ENCODE data around the gene OSBPL10.

OSBPL10 gene

GRCh38 chr3:31743331-31744089 is 237.6 kb downstream of the OSBPL10 start:
- no peak for DNase-seq (ENCODE audit: low read depth)

GRCh38 chr3:31740397-31740796 is 240.7 kb downstream of the OSBPL10 start:
- no peak for DNase-seq (ENCODE audit: low read depth)

- DNase-seq (ENCODE audit: low read depth) = no peak
Measured at GRCh38 chr3:31738412-31738811, 242.7 kb downstream of the OSBPL10 start.

- DNase-seq (ENCODE audit: low read depth) = no peak
Measured at GRCh38 chr3:31735667-31736066, 245.4 kb downstream of the OSBPL10 start.

DNA sequence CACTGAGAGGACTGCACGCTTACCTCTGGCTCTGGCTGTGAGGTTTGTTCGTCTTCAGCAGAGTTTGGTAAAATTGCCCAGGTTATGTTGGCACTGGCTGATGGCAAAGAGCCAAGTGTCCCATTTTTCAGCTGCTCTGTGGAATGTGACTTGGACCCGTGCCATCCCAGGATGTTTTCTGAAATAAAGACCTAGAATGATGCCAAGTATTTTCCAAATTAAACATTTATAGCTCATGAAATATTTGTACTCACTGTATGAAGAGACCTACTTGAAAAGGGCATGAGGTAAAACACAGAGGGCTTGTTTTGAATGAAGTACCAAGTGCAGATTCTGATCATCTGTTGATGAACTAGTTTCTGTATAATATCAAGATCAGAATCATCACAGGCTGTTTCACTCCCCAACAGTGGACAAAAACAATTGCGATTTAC is 247.8 kb downstream of the OSBPL10 start:
- DNase-seq (ENCODE audit: low read depth) = no peak

GRCh38 chr3:31732548-31732947 is 248.5 kb downstream of the OSBPL10 start:
- no peak for DNase-seq (ENCODE audit: low read depth)

DNA sequence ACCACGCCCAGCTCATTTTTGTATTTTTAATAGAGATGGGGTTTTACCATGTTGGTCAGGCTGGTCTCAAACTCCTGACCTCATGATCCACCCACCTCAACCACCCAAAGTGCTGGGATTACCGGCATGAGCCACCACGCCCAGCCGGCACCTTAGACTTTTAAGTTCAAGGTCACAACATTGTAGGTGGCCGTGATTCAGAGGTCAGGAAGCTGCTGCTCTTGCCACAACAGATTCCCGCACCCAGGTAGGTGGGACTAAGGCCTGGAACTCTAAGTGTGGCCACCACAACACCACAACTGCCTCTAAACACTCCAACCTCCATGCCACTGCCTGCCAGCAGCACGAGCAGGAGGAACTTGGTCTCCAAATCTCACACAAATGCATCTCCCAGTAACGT is 251.5 kb downstream of the OSBPL10 start:
- no peak for DNase-seq (ENCODE audit: low read depth)

DNA sequence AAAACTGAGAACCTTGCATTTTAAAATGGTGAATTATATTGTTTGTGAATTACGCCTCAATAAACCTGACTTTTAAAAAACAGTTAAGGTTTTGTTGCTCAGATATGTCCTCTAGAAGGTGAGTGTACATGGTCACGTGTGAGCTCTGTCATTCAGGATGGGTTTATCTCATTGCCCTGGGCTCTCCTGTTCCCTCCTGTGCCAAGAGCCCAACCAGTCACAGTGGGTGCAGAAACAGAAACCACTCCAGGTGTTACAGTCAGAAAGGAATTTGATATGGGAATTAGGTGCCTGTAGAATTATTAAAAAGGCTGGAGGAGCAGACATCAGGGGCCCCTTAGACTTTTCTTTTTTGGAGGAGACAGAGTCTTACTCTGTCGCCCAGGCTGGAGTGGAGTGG is 252.0 kb downstream of the OSBPL10 start:
- DNase-seq (ENCODE audit: low read depth) = no peak

GRCh38 chr3:31728403-31728802 is 252.7 kb downstream of the OSBPL10 start:
- no peak for DNase-seq (ENCODE audit: low read depth)

DNA sequence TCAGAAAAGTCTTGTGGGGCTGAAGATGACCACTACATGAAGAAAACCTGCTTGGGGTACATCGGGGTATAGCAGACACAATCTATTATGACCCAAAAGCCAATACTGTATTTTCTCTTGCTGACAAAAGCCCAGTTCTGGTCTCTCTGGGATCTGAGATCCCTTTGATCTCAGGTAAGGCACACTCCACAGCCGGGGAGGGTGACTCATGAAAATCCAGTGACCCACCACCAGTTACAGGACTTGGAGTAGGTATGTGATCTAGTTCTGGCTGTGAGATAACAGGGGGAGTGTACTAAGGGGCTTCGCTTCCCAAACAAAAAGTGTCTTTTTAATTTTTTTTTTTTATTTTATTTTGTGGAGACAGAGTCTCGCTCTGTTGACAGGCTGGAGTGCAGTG is 255.1 kb downstream of the OSBPL10 start:
- DNase-seq (ENCODE audit: low read depth) = no peak

DNA sequence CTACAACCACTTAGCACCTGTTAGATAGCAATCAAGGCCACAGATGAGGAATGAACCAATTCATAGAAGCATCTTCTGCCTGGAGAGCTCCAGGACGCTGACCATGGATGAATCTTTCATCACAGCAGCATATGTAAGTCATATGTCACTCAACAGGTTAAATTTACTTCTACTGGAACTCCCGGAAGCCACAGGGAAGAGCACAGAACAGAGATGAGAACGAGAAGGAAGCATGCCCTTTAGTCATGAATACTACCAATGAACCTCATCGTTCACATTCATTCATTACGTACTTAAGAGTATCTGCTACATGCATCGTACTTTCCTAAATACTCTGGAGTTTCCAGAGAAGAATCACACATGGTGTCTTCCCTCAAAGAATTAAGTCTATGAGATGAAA is 255.5 kb downstream of the OSBPL10 start:
- no peak for DNase-seq (ENCODE audit: low read depth)

GRCh38 chr3:31724651-31725050 is 256.4 kb downstream of the OSBPL10 start:
- DNase-seq (ENCODE audit: low read depth) = no peak

DNA sequence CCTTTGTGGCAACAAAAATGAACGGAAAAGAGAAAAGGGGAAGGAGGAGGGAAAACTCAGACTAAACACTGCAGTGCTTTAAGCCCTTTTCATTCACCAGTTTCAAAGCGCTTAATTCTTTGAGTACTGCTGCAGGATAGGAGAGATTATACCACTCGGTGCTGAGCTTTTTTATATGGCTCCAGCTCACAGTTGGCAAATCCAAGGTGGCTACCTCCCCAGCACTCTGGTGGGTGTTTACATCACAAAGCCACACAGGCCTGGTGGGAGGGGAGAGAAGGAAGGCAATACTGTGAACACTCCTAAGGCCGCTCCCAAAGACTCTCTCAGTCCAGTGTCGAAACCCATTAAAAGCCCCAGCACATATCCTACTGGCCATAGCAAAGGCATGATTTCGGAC is 256.9 kb downstream of the OSBPL10 start:
- no peak for DNase-seq (ENCODE audit: low read depth)

- no peak for DNase-seq (ENCODE audit: low read depth)
Measured at GRCh38 chr3:31723701-31724100, 257.4 kb downstream of the OSBPL10 start.

DNA sequence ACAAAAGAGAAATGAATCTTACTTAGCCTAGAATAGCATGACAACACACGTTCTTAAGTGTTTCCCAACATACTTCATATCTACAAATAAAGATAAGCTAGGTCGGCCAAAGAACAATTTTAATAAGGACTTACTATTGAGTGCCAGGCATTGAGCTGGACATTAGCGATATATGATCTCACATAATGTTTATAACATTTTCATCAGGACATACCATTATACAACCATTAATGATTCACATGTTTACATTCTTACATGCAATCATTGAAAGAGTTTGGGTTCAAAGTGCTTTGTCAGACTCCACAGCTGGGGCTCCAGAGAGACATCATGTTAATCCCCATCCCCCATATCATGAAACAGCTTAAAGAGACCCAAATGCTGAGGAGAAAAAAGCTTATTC is 259.4 kb downstream of the OSBPL10 start:
- DNase-seq (ENCODE audit: low read depth) = no peak

DNA sequence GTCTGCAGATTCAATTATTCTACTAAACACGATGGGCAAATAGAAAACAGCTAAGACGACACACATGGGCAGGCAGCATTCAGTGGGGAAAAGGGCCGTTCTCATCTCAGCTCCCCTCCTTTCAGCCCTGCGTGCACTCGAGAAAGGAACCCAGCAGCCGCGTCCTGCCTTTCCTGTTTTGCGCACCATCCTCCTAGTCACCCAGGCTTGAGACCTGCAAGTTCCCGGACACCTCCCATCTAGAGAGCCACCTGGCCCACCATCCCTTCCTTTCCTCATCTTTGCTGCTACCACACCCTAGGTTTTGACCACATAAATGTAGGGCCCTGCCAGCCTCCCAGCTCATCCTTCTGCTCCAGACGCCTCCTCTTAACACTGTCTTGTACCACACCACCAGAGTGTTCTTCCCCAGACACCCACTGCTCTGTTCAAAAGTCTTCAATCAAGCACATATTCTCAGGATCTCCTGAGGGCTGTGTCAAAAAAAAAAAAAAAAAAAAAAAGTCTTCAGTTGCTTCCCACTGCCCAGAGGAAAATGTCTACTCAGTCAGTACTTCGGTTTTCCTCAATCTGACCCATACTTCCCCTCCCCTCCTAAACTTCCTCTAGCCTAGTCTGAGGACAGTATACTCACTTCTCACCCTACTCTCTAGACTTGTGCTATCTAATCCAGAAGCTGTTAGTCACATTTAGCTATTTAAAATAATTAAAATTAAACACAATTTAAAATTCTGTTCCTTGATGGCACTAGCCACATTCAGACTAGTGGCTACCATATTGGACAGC is 266.4 kb downstream of the OSBPL10 start:
- no peak for DNase-seq (ENCODE audit: low read depth)

- no peak for DNase-seq (ENCODE audit: low read depth)
Measured at GRCh38 chr3:31713816-31714215, 267.2 kb downstream of the OSBPL10 start.

DNA sequence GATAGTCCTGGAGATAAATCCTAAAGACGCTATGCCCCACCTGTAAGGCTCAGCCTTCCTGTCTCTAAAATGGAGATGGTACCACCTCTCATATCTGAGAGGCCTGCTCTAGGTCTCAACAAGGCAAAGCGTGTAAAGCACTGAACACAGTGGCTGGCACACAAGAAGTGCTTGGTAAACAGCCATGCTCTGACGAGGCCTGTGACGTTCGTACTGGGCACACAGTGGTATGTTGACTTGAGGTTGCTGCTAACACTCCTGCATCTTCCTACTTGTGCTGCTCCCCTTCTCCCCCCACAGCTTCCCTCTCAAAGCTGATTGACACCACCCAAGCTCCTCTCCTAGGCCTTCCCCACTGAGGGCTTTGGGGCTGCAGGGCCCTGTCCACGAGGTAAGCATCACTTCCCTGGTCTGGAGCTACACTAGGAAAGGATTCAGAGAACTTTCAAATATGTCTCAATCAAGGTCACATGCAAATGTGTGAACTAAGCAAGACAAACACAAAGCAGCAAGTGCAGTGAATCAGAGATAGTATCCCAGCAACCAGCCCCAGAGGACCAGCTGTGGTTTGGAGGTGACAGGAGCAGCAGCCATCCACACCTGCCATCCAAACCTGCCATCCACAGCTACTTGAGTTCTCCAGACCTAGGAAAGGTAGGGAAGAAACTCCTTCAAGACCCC is 270.8 kb downstream of the OSBPL10 start:
- no peak for DNase-seq (ENCODE audit: low read depth)

DNA sequence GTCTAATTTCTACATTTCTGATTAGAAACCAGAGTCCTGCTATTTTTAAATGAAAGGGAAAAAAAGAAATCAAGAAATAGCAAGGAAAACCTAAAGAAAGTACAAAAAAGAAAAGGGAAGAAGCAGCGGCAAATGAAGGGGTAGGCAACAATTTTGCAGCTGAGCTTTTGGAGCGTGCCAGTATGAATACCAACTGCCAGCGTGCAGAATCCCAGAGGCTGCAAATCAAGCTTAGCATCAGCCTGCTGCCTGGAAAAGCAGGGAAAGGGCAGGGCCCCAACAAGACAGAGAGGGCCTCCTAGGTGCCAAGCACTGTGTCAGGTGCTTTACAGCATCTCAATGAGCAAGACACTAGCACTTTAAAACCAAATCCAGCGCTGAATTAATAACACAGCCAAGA is 271.5 kb downstream of the OSBPL10 start:
- DNase-seq (ENCODE audit: low read depth) = no peak

DNA sequence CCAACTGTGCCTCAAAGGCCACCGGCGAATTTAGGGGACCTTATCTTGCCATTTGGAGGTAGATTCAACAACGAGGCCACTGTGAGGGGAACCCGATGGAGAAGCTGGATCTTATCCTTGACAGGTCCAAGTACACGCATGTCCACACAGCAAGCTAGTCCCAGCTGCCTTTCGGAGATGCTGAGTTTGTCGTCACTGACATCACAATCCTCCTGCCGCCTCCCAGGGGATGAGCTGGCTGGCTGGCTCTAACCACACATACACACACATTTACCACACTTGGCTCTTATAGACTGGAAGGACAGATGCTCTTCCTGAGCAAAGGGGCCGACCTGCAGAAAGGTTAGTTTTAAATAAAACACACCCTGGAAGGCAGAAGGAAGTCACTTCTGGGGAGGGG is 272.1 kb downstream of the OSBPL10 start:
- no peak for DNase-seq (ENCODE audit: low read depth)

- DNase-seq (ENCODE audit: low read depth) = no peak
Measured at GRCh38 chr3:31707286-31707685, 273.8 kb downstream of the OSBPL10 start.

- DNase-seq (ENCODE audit: low read depth) = no peak
Measured at GRCh38 chr3:31705736-31706135, 275.3 kb downstream of the OSBPL10 start.

GRCh38 chr3:31704591-31705179 is 276.4 kb downstream of the OSBPL10 start:
- no peak for DNase-seq (ENCODE audit: low read depth)

Measured in activated T-cell treated with anti-CD3 and anti-CD28 coated beads for 24 hours (primary cell).